Endodermal cell (in vitro differentiated cells): ENCODE measurements around the gene MALL. TPM values are rescaled to one million over a fixed set of nuclear protein-coding genes. Genes with fewer than 3 reads are reported as not detected.
"Not testable (repeated sequence)": the region's sequence is repeated elsewhere in the genome, so short reads cannot be mapped to it uniquely, and the experiment has no call there.

Source experiments
- DNase-seq: peaks from one replicate; pipeline ENCODE4 v3.0.0-alpha.2; 2017
- H3K27ac ChIP-seq: 2 replicates; pipeline ENCODE4 v1.5.1; 2013; ENCODE audit warnings: mild to moderate bottlenecking, low read depth, low read length, moderate library complexity
- H3K27me3 ChIP-seq: 2 replicates; pipeline ENCODE4 v1.6.1; 2013; ENCODE audit warnings: mild to moderate bottlenecking, low read length, moderate library complexity; ENCODE audit not compliant: insufficient read depth, control insufficient read depth, poor library complexity, severe bottlenecking
- H3K36me3 ChIP-seq: 2 replicates; pipeline ENCODE4 v1.7.0; 2013; ENCODE audit warnings: mild to moderate bottlenecking, low read length, moderate library complexity; ENCODE audit not compliant: control insufficient read depth, insufficient read depth
- H3K4me1 ChIP-seq: one replicate; pipeline ENCODE4 v1.7.0; 2013; ENCODE audit warnings: low read length; ENCODE audit not compliant: control insufficient read depth, insufficient read depth
- H3K4me3 ChIP-seq: 2 replicates; pipeline ENCODE4 v1.5.1; 2013; ENCODE audit warnings: mild to moderate bottlenecking, low read length, moderate library complexity
- H3K9ac ChIP-seq: 2 replicates; pipeline ENCODE4 v1.6.1; 2013; ENCODE audit warnings: mild to moderate bottlenecking, low read length, moderate library complexity; ENCODE audit not compliant: poor library complexity, severe bottlenecking; ENCODE audit errors: extremely low read depth
- H3K9me3 ChIP-seq: 2 replicates; pipeline ENCODE4 v1.6.1; 2013; ENCODE audit warnings: mild to moderate bottlenecking, low read length, moderate library complexity; ENCODE audit not compliant: control insufficient read depth
- H3K27ac Mint-ChIP-seq: 2 replicates; pipeline ENCODE4 v1.8.0; 2020; ENCODE audit warnings: mixed read lengths
- H3K27me3 Mint-ChIP-seq: 2 replicates; pipeline ENCODE4 v1.8.0; 2021; ENCODE audit warnings: mild to moderate bottlenecking, mixed read lengths; ENCODE audit not compliant: insufficient read depth
- H3K36me3 Mint-ChIP-seq: 2 replicates; pipeline ENCODE4 v1.8.0; 2020; ENCODE audit warnings: low read depth, mixed read lengths
- H3K4me1 Mint-ChIP-seq: 2 replicates; pipeline ENCODE4 v1.8.0; 2020; ENCODE audit warnings: mixed read lengths
- H3K4me3 Mint-ChIP-seq: 2 replicates; pipeline ENCODE4 v1.8.0; 2020; ENCODE audit warnings: mild to moderate bottlenecking, moderate library complexity, mixed read lengths
- H3K9me3 Mint-ChIP-seq: 2 replicates; pipeline ENCODE4 v1.8.0; 2020; ENCODE audit warnings: mild to moderate bottlenecking, mixed read lengths
- WGBS, 2 experiments: methylation state at CpG; one replicate each; pipeline versions ENCODE4 v1.1.5 to v1.1.7; 2013; ENCODE audit warnings: missing lambda C conversion rate in 2 of 2, mixed read lengths in 1 of 2; ENCODE audit not compliant: insufficient coverage in 1 of 2, insufficient read length in 1 of 2; 5-methylcytosine and 5-hydroxymethylcytosine counted together
- total RNA-seq, 2 donors: library from RNA; stranded (reverse); fragmentation: NEBNext Ultra II Directional in 1 of 2; extraction: Animal tissue kit (Norgen Biotek cat#: 25700) in 1 of 2; gene quantifications; 2 replicates in 1 of 2; 3 replicates in 1 of 2; pipeline ENCODE4 v1.2.1, GENCODE V29; 2021

MALL gene
- total RNA-seq, 2 donors from 2014 or later: 2.7 to 5.2 TPM

DNA sequence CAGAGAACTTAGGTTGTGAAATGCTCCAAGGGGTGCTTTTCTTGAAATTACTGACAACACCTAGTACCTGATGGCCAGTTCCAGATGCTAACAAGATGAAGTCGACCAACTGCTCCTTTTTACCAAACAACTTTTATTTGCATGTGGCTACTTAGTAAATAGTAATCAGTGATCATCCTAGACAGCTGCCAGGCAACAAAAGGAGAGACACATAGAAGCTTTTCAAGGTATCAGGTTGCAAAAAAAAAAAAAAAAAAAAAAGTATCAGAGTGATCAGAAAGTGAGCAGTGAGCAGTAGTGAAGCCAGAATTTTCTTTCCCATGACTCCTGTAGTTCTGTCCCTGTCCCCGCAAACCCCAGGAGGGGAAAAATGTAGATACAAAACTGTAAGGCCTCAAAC lies 31.9 kb downstream of the MALL start:
- H3K4me3 Mint-ChIP-seq, H3K4me1 Mint-ChIP-seq, H3K4me3 ChIP-seq, H3K27me3 Mint-ChIP-seq, H3K9ac ChIP-seq, H3K27ac Mint-ChIP-seq, H3K9me3 Mint-ChIP-seq, H3K4me1 ChIP-seq, H3K36me3 Mint-ChIP-seq, H3K27me3 ChIP-seq, DNase-seq, H3K36me3 ChIP-seq, H3K27ac ChIP-seq, H3K9me3 ChIP-seq: not testable (repeated sequence)
- no CpG with 5 or more reads among the region's 2 CpGs for WGBS, 2 experiments

DNA sequence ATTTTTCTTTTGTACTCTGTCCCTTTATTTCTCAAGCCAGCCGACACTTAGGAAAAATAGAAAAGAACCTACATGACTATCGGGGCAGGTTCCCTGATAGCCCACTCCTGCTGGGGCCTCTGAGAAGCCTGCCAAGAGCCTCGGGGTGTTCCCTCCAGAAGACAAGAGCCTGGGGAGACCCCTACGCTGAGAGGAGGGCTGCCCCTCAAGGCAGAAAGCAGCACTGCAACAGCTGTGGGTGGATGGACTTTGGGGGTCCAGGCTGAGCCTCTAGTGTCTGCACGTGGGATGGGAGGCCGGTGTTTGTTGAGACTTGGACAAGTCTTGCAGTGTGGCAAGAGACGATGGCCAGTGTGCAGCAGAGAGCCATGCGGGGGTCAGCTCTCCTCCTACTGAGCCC lies 32.5 kb downstream of the MALL start:
- not testable (repeated sequence) for H3K27ac ChIP-seq, H3K4me1 ChIP-seq, H3K36me3 Mint-ChIP-seq, H3K27me3 ChIP-seq, H3K36me3 ChIP-seq, H3K4me3 Mint-ChIP-seq, H3K9ac ChIP-seq, H3K4me1 Mint-ChIP-seq, H3K27me3 Mint-ChIP-seq, H3K9me3 ChIP-seq, H3K9me3 Mint-ChIP-seq, DNase-seq, H3K27ac Mint-ChIP-seq, H3K4me3 ChIP-seq
- no CpG with 5 or more reads among the region's 8 CpGs for WGBS, 2 experiments

DNA sequence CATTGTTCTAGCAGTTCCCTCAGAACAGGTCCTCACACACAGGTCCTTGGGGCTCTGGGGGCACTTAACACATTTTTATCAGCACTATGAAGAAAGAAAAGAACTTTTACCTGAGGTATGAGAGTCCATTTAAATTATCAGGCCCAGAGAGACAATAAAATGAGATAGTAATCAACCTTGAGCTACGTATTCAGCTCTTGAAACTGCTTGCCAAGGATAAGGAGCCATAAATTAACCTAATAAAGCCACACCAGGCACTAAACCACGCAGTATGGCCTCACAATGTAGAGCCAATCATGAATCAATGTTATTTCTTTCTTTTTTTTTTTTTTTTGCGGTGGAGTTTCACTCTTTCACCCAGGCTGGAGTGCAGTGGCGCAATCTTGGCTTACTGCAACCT lies 37.5 kb downstream of the MALL start:
- not testable (repeated sequence) for H3K27me3 ChIP-seq, H3K36me3 Mint-ChIP-seq, H3K4me1 ChIP-seq, H3K27ac Mint-ChIP-seq, H3K4me3 Mint-ChIP-seq, H3K36me3 ChIP-seq, DNase-seq, H3K9ac ChIP-seq, H3K4me3 ChIP-seq, H3K9me3 ChIP-seq, H3K9me3 Mint-ChIP-seq, H3K27ac ChIP-seq, H3K27me3 Mint-ChIP-seq, H3K4me1 Mint-ChIP-seq
- WGBS, 2 experiments: no CpG with 5 or more reads among the region's 4 CpGs

DNA sequence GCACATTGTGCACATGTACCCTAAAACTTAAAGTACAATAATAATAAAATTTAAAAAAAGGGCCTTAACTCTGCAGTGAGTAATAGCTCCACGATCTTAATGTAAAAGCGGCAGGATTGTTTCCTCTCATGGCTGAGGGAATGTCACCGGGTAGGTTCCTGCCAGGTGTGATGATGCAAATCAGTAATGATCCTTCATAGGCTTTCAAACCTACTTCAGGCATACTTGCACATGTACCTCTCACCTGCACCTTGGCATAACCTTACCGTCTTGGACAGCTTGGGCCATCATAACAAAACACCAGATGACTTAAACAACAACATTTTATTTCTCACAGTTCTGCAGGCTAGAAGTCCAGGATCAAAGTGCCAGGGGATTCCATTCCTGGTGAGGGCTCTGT lies 39.7 kb downstream of the MALL start:
- H3K27ac ChIP-seq, H3K9me3 Mint-ChIP-seq, H3K36me3 ChIP-seq, H3K27ac Mint-ChIP-seq, H3K9me3 ChIP-seq, H3K27me3 ChIP-seq, DNase-seq, H3K4me1 ChIP-seq, H3K9ac ChIP-seq, H3K4me3 Mint-ChIP-seq, H3K4me1 Mint-ChIP-seq, H3K27me3 Mint-ChIP-seq, H3K4me3 ChIP-seq, H3K36me3 Mint-ChIP-seq: not testable (repeated sequence)
- WGBS, 2 experiments: 86% methylated on average over 1 of the region's 4 CpGs; no CpG with 5 or more reads in 1 of the 2 experiments

DNA sequence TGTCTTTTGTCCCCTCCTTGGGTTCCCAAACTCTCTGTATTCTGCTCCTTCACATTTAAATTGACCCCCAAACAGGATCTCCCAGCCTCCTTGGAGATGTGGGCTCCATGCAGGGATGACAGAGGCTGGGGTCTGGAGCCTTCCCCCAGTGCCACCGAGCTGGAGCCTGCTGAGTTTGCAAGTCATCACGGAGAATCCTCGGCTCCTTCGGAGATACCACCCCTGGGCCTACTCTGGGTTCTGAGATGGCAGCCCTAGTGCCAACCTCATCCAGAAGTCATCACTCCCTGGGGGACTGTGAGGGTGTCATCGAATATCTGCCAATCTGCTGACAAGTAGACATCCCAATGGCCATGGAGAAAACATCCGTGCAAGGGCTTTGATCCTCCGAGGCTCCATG lies 45.8 kb downstream of the MALL start:
- not testable (repeated sequence) for H3K4me3 Mint-ChIP-seq, H3K36me3 ChIP-seq, H3K9me3 Mint-ChIP-seq, H3K36me3 Mint-ChIP-seq, H3K4me1 ChIP-seq, H3K9ac ChIP-seq, H3K27ac ChIP-seq, H3K27ac Mint-ChIP-seq, H3K9me3 ChIP-seq, H3K27me3 Mint-ChIP-seq, H3K27me3 ChIP-seq, H3K4me3 ChIP-seq, H3K4me1 Mint-ChIP-seq
- 94 to 100% methylated on average over 1 to 4 of the region's 7 CpGs for WGBS, 2 experiments
- DNase-seq: peak; percentile 5

DNA sequence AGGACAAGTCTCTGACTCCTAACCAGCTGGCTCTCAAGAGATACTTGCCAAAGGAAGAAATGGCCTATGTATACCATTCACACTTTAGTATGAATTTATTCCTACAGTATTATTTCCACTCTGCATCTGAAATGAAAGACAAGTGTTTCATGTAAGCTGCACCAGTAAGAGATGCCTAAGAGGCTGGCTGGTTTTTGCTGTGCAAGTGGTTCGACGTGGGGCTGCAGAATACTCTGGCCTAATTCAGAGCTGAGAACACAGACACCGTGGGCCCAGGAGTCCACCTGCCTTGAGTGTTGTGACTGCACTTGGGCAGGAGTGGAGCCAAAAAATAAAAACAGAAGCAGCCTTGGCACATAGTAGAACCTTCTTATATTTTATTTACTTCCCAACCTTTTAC lies 47.5 kb downstream of the MALL start:
- not testable (repeated sequence) for H3K4me1 Mint-ChIP-seq, H3K27ac ChIP-seq, H3K9me3 ChIP-seq, H3K4me1 ChIP-seq, H3K9me3 Mint-ChIP-seq, H3K27me3 ChIP-seq, H3K27me3 Mint-ChIP-seq, H3K36me3 ChIP-seq, H3K4me3 Mint-ChIP-seq, H3K36me3 Mint-ChIP-seq, H3K4me3 ChIP-seq, H3K9ac ChIP-seq, H3K27ac Mint-ChIP-seq
- peak; percentile 23 for DNase-seq
- WGBS, 2 experiments: 94% methylated on average over 3 of the region's 3 CpGs; no CpG with 5 or more reads in 1 of the 2 experiments

DNA sequence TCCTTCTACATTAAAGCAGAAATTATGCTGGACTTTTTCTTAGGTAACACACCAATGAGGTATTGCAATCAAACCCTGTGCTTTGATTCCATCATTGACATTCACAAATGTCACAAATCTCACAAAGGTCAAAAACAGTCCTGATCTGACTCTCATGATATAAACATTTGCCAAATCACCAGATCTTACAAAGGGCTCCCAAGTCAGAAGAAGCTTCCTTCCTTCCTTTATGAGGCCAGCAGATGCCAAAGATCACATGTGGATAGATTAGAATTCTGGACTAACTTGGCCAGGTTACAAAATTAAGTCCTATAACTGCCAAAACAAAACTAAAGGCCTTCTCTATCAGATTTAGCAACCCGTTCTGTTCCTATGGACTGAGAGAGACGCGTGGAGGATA lies 53.3 kb downstream of the MALL start:
- H3K4me3 Mint-ChIP-seq, H3K36me3 Mint-ChIP-seq, H3K27me3 ChIP-seq, H3K4me3 ChIP-seq, H3K9ac ChIP-seq, H3K4me1 ChIP-seq, H3K27ac Mint-ChIP-seq, DNase-seq, H3K36me3 ChIP-seq, H3K4me1 Mint-ChIP-seq, H3K9me3 Mint-ChIP-seq, H3K27me3 Mint-ChIP-seq, H3K27ac ChIP-seq, H3K9me3 ChIP-seq: not testable (repeated sequence)
- no CpG with 5 or more reads among the region's 3 CpGs for WGBS, 2 experiments
